Measurements from ENCODE around the gene FTH1.
"Not testable (repeated sequence)": the region's sequence is repeated elsewhere in the genome, so short reads cannot be mapped to it uniquely, and the experiment has no call there.

FTH1 gene

GRCh38 chr11:61963282-61964057 is 4.0 kb downstream of the FTH1 start:
- DNase-seq: peak; percentile 78

GRCh38 chr11:61963016-61963281 is 4.5 kb downstream of the FTH1 start:
- DNase-seq: no peak

- DNase-seq: no peak
These were observed 5.0 kb downstream of the FTH1 start for GRCh38 chr11:61962213-61963015.

GRCh38 chr11:61961570-61962212 is 5.7 kb downstream of the FTH1 start:
- DNase-seq: no peak

- DNase-seq: no peak
These were observed 6.9 kb downstream of the FTH1 start for GRCh38 chr11:61960532-61960931.

GRCh38 chr11:61959678-61960077 is 7.8 kb downstream of the FTH1 start:
- no peak for DNase-seq

- no peak for DNase-seq
These were observed 8.3 kb downstream of the FTH1 start for GRCh38 chr11:61959114-61959513.

GRCh38 chr11:61958590-61958989 is 8.8 kb downstream of the FTH1 start:
- DNase-seq: no peak

GRCh38 chr11:61957021-61957770 is 10.2 kb downstream of the FTH1 start:
- no peak for DNase-seq

- no peak for DNase-seq
These were observed 11.0 kb downstream of the FTH1 start for GRCh38 chr11:61956191-61957020.

- DNase-seq: no peak
These were observed 11.9 kb downstream of the FTH1 start for GRCh38 chr11:61955422-61956135.

GRCh38 chr11:61954851-61955421 is 12.5 kb downstream of the FTH1 start:
- no peak for DNase-seq

- no peak for DNase-seq
These were observed 13.2 kb downstream of the FTH1 start for GRCh38 chr11:61954106-61954850.

- not testable (repeated sequence) for DNase-seq
These were observed 13.8 kb downstream of the FTH1 start for GRCh38 chr11:61953632-61954031.

GRCh38 chr11:61952882-61953281 is 14.6 kb downstream of the FTH1 start:
- DNase-seq: no peak

- no peak for DNase-seq
These were observed 15.8 kb downstream of the FTH1 start for GRCh38 chr11:61951484-61952135.

GRCh38 chr11:61950035-61950547 is 17.3 kb downstream of the FTH1 start, which contains the start of gene BEST1:
Gene BEST1 (plus strand): TSS chr11:61950351. CDS start chr11:61951807, 1,456 bp downstream.
- no peak for DNase-seq

- peak; percentile 43 for DNase-seq
These were observed 18.0 kb downstream of the FTH1 start for GRCh38 chr11:61949169-61950034.

- DNase-seq: no peak
These were observed 18.9 kb downstream of the FTH1 start for GRCh38 chr11:61948505-61948904.
